ENCODE data around the gene IPCEF1.

Gene IPCEF1

GRCh38 chr6:154243793-154244750 lies 112.5 kb downstream of the IPCEF1 start:
- no peak for DNase-seq

DNA sequence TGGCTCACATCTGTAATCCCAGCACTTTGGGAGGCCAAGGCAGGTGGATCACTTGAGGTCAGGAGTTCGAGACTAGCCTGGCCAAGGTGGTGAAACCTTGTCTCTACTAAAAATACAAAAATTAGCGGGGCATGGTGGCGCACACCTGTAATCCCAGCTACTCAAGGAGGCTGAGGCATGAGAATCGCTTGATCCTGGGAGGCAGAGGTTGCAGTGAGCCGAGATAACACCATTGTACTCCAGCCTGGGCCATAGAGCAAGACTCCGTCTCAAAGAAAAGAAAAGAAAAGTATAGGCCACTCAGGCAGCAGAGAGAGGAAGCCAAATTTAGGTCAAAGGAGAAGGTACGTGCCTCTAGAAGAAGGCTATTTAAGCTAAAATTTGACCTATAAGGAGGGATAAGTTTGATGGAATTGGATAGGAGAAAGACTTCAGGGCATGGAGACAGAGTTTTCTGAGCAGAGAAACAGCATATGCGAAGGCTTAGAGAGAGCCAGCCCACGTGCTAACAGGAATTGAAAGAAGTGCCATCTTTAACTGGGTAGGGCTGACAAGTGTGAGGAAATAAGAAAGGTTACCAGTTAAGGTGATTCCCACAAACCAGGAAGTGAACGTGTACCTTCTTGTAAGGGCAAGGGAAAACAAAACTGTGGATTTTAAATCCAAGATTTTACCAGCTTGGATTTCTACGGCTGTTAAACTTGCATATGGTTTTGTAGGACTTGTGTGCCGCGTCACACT lies 113.8 kb downstream of the IPCEF1 start:
- no peak for DNase-seq

DNA sequence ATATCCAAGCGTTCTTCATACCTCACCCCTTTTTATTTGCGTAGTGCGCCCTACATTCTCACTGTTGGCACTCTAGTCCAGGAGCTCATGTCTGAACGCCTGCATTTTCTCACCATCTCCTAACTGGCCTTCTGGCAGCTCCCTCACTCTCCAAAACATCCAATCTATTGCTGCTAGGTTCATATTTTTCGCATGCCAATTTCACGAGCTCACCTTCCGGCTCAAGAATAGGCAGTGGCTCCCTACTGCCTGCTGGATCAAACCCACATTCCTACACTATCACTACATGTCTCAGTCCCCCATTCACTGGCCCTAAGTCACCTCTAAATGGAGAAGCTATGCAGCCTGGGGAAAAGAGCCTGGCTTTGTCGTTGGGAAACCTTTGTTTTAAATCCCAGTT lies 115.0 kb downstream of the IPCEF1 start:
- peak; percentile 57 for DNase-seq

GRCh38 chr6:154241061-154241460 lies 115.5 kb downstream of the IPCEF1 start:
- peak; percentile 43 for DNase-seq

DNA sequence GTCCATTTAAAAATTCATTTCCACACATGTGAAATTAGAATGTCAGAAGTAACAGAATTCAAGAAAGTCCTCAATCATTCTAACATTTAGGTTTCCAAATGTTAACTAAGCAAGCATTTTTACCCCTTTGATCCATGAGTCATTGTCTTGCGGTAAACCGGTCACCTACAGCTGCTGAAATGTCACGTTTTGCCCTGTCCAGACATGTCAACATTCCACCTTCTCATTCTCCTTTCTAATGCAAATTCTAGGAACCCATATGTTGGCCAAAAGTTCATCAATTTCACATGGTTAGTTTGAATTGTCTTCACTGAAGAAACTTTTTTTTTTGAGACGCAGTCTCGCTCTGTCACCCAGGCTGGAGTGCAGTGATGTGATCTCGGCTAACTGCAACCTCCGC lies 117.2 kb downstream of the IPCEF1 start:
- DNase-seq: no peak

GRCh38 chr6:154238831-154239230 lies 117.8 kb downstream of the IPCEF1 start:
- DNase-seq: no peak

GRCh38 chr6:154236646-154237301 lies 119.8 kb downstream of the IPCEF1 start:
- peak; percentile 31 for DNase-seq

- DNase-seq: no peak
Observed at GRCh38 chr6:154234019-154234772, 122.4 kb downstream of the IPCEF1 start.

- no peak for DNase-seq
Observed at GRCh38 chr6:154233383-154233782, 123.2 kb downstream of the IPCEF1 start.

DNA sequence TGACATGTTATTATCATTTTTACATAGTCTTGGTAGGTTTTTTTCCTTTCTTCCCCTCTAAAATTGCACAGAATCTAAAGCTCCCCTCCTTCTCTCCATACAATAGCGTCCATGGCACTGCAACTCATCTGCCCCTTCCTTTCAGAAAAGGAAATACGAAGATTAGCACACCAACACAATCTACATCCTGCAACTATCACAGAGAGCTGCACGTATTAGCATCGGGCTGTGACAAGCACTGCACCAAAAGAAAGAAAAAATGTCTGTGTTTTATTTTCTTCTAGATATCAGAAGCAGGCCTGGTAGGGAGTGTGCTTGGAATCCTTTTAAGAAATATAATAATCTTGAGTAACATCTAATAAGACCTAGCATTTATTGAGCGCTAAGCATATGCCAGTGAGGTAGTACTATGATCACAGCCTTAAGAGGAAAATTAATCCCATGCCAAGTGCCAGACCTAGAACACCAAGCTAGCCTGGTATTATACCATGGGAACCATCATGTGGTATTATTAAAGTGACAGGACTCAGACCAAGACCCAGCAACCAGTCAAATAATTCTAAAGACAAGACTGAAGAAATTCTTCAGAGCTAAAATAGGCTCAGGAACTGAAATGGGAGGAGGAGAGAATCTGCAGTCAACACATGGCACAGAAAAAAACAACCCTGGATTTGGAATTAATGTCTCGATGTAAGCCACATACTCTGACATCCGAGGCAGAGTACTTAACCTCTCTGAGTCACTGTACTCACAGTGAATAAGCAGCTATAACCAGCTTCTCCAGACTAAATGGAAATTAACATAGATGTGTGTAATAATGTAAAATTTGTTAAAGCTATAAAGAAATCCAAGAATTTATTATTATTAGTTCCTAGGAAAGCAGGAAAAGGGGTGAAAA lies 124.3 kb downstream of the IPCEF1 start:
- DNase-seq: peak; percentile 30

DNA sequence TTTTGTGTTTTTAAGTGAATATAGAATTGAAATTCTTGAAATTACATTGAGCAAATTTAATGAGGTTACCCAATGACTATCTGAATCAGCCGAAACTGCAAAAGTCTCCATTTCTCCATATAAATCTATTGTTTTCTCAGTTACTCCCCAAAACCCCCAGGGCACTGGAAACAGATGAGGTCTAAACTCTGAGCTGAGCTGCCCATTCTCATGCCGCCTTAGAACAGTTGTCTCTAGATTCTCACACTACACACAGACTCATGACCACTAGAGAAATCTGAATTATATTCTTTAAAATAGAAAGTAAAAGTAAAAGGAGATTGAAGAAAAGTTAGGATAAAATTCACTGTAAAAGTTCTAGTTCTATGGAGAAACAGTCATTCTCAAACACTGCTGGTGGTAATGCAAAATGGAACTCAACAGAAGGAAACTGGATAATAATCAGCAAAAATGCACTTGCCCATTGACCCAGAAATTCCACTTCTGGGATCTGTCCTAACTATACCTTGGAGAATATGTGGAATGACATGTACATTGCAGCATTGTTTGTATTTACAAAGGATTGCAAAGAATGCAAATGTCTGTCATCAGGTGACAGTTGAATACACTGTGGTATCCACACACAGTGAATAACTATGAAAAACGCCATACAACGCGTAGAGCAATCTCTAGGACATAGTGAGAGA lies 125.5 kb downstream of the IPCEF1 start:
- DNase-seq: no peak

DNA sequence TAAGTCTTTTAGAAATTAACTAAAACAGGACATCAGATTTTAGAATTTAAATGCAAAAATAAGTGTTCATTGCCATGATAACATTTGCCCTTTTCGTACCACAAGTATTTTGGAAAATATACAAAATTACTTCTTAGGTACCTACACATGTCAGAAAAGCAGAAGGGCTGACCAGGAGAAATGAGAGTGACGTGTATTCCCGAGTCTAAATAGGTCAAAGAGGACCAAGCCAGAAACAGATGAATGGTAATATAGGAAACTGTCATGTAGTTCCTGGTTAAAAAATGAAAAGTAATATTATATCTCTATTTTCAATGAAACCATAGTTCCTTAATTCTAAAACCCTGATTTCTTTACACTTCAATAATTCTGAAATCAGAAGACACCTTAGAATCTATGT lies 126.2 kb downstream of the IPCEF1 start:
- DNase-seq: no peak

DNA sequence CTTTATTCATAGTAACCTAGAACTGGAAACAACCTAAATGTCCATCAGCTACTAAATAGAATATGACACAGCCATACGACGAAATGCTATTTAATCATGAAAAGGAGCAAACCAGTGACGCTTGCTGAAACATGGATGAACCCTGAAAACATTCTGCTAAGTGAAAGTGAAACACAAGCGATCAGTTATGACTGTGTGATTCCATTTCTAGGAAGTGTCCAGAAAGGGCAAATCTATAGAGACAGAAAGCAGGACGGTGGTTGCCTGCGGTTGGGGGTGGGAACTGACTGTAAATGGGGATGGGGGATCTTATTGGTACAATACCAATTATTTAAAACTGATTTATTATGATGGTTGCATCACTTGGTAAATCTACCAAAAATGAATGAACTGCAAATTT lies 126.8 kb downstream of the IPCEF1 start:
- DNase-seq: no peak

DNA sequence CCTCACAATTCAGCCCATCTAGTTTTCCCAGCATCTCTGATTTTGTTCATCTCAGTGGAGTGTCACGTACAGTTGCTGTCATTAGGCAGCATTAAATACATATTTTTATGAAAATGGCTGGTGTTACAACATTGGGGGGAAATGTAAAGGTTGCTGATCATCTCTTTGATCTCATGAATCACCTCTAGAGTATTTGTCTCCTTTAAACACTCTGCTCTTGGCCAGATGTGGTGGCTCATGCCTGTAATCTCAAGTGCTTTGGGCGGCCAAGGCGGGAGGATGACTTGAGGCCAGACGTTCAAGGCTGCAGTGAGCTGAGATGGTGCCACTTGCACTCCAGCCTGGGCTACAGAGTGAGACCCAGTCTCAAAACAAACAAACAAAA lies 128.1 kb downstream of the IPCEF1 start:
- no peak for DNase-seq

GRCh38 chr6:154227862-154228520 lies 128.6 kb downstream of the IPCEF1 start:
- no peak for DNase-seq

DNA sequence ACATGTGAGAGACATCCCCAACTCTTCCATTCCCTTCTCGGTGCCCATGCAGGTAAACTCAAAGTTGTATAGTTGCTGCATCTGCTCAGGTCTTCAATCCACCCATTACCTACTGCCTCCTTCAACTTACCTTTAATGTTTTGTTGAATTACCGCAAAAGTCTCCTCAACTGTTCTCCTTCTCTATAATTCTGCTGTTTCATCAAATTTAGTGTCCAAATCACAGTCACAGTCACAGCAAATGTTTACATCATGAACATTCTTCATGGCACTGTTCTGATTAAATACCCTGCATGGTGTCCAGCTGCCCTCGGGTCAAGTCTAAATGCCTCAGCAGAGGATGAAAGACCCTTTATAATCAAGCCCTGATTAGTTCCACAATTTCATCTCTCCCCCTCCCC lies 130.1 kb downstream of the IPCEF1 start:
- DNase-seq: no peak

- DNase-seq: no peak
Observed at GRCh38 chr6:154223296-154223695, 133.3 kb downstream of the IPCEF1 start.

DNA sequence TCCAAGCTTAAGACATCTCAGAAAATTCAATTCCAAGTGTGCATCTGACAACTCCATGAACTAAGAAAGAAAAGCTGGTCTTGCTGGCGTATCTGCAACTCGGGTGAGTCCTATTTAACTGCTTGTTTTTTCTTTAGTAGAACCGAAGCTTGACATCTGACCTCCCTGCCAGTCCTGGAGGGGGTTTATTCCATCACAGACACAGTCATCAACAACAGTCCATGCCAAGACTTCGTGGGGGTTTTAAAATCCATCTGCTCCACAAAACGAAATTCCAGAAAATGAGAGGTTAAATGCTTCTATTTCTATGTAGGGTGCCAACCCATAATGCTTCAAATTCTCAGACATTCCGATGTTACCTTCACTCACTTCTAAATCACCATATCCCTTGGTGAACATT lies 133.9 kb downstream of the IPCEF1 start:
- DNase-seq: no peak

DNA sequence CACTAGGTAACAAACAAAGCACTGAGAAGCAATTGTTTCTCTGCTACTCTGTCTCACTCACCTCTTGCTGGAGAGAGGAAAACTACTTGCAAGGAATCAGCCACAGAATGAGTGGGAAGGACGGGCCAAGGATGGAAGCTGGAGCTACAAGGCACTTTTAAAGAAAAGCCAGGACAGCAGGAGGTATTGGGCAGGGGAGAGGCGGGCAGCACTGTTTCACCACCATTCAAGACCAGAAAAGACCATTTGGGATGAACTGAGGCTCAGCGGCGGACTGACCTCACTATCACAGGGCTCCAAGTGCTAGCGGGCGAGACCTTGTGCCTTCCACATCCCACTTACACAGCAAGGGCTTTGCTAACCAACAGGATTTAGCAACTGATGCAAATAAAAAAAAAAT lies 137.4 kb downstream of the IPCEF1 start:
- DNase-seq: no peak

- DNase-seq: no peak
Observed at GRCh38 chr6:154218787-154219186, 137.8 kb downstream of the IPCEF1 start.
